Measurements from ENCODE around the gene CLTB. TPM values are rescaled to one million over a fixed set of nuclear protein-coding genes. Genes with fewer than 3 reads are reported as not detected.

CLTB gene
- total and polyA plus RNA-seq, 2 of the 13 experiments (the other 11 are each of a cell fraction or from before 2014, with no cell fraction given) = 23.3 to 33.8 TPM

DNA sequence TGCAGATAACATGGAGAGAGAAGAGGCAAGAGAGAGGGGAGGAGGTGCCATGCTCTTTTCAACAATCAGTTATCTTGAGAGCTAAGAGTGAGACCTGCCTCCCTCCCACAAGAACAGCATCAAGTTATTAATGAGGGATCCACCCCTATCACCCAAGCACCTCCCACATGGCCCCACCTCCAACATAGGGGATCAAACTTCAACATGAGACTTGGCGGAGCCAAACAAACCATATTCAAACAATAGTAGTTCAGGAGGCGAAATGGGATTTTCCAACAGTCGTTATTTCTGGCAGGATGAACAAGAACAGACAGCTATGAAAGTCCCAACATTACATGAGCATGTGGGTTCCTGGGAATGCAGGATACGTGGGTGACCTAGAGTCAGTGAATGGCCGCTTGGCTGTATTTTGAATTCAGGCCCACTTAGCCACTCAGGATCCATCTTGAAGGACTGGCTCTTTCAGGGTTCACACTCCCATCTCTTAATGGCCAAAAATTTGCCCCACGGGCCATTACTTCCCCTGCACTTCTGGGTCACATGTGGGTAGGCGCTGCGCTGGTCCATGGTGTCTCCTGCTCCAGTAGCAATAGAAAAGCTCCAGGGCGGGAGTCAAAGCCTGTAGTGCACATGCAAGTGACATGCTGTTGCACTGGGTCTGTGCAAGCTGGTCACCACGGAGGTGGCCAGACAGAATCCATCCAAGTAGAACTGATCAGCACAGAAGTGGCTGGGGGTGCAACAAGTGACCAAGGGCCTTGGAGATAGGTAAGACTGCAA is 24.8 kb upstream of the CLTB start (continued):
- TF ChIP-seq, protein P1, sequence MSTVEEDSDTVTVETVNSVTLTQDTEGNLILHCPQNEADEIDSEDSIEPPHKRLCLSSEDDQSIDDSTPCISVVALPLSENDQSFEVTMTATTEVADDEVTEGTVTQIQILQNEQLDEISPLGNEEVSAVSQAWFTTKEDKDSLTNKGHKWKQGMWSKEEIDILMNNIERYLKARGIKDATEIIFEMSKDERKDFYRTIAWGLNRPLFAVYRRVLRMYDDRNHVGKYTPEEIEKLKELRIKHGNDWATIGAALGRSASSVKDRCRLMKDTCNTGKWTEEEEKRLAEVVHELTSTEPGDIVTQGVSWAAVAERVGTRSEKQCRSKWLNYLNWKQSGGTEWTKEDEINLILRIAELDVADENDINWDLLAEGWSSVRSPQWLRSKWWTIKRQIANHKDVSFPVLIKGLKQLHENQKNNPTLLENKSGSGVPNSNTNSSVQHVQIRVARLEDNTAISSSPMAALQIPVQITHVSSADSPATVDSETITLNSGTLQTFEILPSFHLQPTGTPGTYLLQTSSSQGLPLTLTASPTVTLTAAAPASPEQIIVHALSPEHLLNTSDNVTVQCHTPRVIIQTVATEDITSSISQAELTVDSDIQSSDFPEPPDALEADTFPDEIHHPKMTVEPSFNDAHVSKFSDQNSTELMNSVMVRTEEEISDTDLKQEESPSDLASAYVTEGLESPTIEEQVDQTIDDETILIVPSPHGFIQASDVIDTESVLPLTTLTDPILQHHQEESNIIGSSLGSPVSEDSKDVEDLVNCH (CRISPR knock-in tag; IDR thresholded peaks at IDR 0.05) = no peak
- TF ChIP-seq, protein P2, sequence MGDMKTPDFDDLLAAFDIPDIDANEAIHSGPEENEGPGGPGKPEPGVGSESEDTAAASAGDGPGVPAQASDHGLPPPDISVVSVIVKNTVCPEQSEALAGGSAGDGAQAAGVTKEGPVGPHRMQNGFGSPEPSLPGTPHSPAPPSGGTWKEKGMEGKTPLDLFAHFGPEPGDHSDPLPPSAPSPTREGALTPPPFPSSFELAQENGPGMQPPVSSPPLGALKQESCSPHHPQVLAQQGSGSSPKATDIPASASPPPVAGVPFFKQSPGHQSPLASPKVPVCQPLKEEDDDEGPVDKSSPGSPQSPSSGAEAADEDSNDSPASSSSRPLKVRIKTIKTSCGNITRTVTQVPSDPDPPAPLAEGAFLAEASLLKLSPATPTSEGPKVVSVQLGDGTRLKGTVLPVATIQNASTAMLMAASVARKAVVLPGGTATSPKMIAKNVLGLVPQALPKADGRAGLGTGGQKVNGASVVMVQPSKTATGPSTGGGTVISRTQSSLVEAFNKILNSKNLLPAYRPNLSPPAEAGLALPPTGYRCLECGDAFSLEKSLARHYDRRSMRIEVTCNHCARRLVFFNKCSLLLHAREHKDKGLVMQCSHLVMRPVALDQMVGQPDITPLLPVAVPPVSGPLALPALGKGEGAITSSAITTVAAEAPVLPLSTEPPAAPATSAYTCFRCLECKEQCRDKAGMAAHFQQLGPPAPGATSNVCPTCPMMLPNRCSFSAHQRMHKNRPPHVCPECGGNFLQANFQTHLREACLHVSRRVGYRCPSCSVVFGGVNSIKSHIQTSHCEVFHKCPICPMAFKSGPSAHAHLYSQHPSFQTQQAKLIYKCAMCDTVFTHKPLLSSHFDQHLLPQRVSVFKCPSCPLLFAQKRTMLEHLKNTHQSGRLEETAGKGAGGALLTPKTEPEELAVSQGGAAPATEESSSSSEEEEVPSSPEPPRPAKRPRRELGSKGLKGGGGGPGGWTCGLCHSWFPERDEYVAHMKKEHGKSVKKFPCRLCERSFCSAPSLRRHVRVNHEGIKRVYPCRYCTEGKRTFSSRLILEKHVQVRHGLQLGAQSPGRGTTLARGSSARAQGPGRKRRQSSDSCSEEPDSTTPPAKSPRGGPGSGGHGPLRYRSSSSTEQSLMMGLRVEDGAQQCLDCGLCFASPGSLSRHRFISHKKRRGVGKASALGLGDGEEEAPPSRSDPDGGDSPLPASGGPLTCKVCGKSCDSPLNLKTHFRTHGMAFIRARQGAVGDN (CRISPR knock-in tag; IDR thresholded peaks at IDR 0.05) = peak; percentile 81
- TF ChIP-seq NKX3-1 (CRISPR knock-in tag; IDR thresholded peaks at IDR 0.05) (no peak), NAIF1 (CRISPR knock-in tag; IDR thresholded peaks at IDR 0.05; ENCODE audit: borderline replicate concordance) (no peak), HCFC1 (IDR thresholded peaks at IDR 0.05; ENCODE audit: low read depth, low read length) (no peak), FOXA3 (CRISPR knock-in tag; IDR thresholded peaks at IDR 0.05) (peak; percentile 16; the same call in 1 of the 2 replicates), SNAPC2 (CRISPR knock-in tag; IDR thresholded peaks at IDR 0.05) (0 out of 2 replicates have a peak, but pooled peaks have one; percentile 24), ZNF598 (CRISPR knock-in tag; IDR thresholded peaks at IDR 0.05; ENCODE audit: borderline replicate concordance) (peak; percentile 57; the same call in 1 of the 2 replicates), DNMT3B (CRISPR knock-in tag; conservative IDR thresholded peaks at IDR 0.05) (0 out of 2 replicates have a peak, but pooled peaks have one; percentile 53), SATB2 (CRISPR knock-in tag; IDR thresholded peaks at IDR 0.05) (no peak), RELA (CRISPR knock-in tag; IDR thresholded peaks at IDR 0.05) (peak; percentile 45; the same call in 1 of the 2 replicates), MTF1 (CRISPR knock-in tag; IDR thresholded peaks at IDR 0.05) (no peak), POLR2G (IDR thresholded peaks at IDR 0.05; ENCODE audit: low read depth, low read length) (peak; percentile 22; the same call in 1 of the 2 replicates), SRY (CRISPR knock-in tag; IDR thresholded peaks at IDR 0.05) (no peak), RXRB (CRISPR knock-in tag; IDR thresholded peaks at IDR 0.05; ENCODE audit: borderline replicate concordance) (peak; percentile 26; the same call in 1 of the 2 replicates), MLLT10 (CRISPR knock-in tag; IDR thresholded peaks at IDR 0.05) (no peak), ZNF777 (CRISPR knock-in tag; IDR thresholded peaks at IDR 0.05) (no peak), CBX2 (IDR thresholded peaks at IDR 0.05; ENCODE audit: low read depth, low read length) (no peak), CBX2 (CRISPR knock-in tag; IDR thresholded peaks at IDR 0.05; ENCODE audit: low read depth) (no peak)
- TF ChIP-seq, protein P3, sequence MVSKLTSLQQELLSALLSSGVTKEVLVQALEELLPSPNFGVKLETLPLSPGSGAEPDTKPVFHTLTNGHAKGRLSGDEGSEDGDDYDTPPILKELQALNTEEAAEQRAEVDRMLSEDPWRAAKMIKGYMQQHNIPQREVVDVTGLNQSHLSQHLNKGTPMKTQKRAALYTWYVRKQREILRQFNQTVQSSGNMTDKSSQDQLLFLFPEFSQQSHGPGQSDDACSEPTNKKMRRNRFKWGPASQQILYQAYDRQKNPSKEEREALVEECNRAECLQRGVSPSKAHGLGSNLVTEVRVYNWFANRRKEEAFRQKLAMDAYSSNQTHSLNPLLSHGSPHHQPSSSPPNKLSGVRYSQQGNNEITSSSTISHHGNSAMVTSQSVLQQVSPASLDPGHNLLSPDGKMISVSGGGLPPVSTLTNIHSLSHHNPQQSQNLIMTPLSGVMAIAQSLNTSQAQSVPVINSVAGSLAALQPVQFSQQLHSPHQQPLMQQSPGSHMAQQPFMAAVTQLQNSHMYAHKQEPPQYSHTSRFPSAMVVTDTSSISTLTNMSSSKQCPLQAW (CRISPR knock-in tag; IDR thresholded peaks at IDR 0.05) = 0 out of 2 replicates have a peak, but pooled peaks have one; percentile 12
- TF ChIP-seq, protein P4, sequence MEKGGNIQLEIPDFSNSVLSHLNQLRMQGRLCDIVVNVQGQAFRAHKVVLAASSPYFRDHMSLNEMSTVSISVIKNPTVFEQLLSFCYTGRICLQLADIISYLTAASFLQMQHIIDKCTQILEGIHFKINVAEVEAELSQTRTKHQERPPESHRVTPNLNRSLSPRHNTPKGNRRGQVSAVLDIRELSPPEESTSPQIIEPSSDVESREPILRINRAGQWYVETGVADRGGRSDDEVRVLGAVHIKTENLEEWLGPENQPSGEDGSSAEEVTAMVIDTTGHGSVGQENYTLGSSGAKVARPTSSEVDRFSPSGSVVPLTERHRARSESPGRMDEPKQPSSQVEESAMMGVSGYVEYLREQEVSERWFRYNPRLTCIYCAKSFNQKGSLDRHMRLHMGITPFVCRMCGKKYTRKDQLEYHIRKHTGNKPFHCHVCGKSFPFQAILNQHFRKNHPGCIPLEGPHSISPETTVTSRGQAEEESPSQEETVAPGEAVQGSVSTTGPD (CRISPR knock-in tag; IDR thresholded peaks at IDR 0.05) = no peak

Measured in HepG2 (cell line).